Measurements from ENCODE around the gene GALNT2. TPM values are rescaled to one million over a fixed set of nuclear protein-coding genes. Genes with fewer than 3 reads are reported as not detected.

Gene GALNT2
- polyA plus RNA-seq, 3 donors, result 19.6 to 25.6 (median 23.4) TPM

DNA sequence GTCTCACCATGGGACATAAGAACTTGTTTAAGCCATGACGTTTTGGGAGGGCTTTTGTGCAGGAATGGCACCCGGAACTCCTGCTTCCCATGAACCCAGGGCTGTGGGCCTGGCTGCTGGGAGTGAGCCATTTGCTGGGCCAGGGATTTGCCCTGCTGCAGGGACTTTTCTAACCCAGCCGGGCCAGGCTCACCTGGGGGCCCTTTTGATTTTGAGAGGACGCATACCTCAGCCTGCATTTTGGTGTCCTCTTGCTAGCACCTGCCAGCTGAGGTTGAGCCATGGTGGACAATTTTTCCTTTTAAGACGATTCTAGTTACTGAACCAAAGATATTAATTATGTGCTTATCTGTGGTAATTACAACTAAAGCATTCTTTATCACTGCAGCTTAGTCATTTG lies 28.9 kb downstream of the GALNT2 start:
- DNase-seq, result no peak
- Mint-ChIP-seq H3K4me3 (no peak overlapping the region), H3K4me1 (peaks cover 2% of the 10 kb centered on the region), H3K9me3 (no peaks in the 10 kb centered on the region), H3K27ac (no peak overlapping the region), H3K36me3 (peaks cover 30 to 48% of the 10 kb centered on the region in 2 donors), H3K27me3 (ENCODE audit: low read depth in 3 of 3) (no peaks in the 10 kb centered on the region)
- Histone ChIP-seq H3K36me3 (replicated peaks in 1 of 2; ENCODE audit: control insufficient read depth in 1 of 2, insufficient read depth in 2 of 2, low read length in 2 of 2) (peaks cover 5 to 32% of the 10 kb centered on the region in 2 donors), H3K27me3 (ENCODE audit: control insufficient read depth in 2 of 2, insufficient read depth in 2 of 2, low read length in 2 of 2) (no peaks in the 10 kb centered on the region), H3K4me1 (ENCODE audit: control insufficient read depth in 1 of 2, insufficient read depth in 2 of 2, low read length in 2 of 2) (no peaks in the 10 kb centered on the region), H3K4me2 (replicated peaks; ENCODE audit: extremely low read depth, low read length, poor library complexity, severe bottlenecking) (no peak overlapping the region), H3K27ac (ENCODE audit: low read depth in 1 of 2, low read length in 2 of 2) (no peak overlapping the region), H3K79me2 (ENCODE audit: insufficient read depth, low read length) (peaks cover 91% of the 10 kb centered on the region), H3K4me3 (replicated peaks in 1 of 3; ENCODE audit: low read depth in 2 of 3, low read length in 3 of 3) (no peak overlapping the region), H2AFZ (ENCODE audit: insufficient read depth, low read depth, low read length, poor library complexity, severe bottlenecking) (no peak overlapping the region), H4K20me1 (ENCODE audit: insufficient read depth, low read length) (peaks cover 89% of the 10 kb centered on the region), H3K9ac (ENCODE audit: insufficient read depth, low read length, poor library complexity, severe bottlenecking) (no peak overlapping the region), H3K9me3 (replicated peaks in 1 of 2; ENCODE audit: control insufficient read depth in 1 of 2, insufficient read depth in 1 of 2, low read length in 2 of 2) (no peaks in the 10 kb centered on the region)
- intact Hi-C loops (cut with micrococcal nuclease), result no loop called here
- TF ChIP-seq, protein P1, sequence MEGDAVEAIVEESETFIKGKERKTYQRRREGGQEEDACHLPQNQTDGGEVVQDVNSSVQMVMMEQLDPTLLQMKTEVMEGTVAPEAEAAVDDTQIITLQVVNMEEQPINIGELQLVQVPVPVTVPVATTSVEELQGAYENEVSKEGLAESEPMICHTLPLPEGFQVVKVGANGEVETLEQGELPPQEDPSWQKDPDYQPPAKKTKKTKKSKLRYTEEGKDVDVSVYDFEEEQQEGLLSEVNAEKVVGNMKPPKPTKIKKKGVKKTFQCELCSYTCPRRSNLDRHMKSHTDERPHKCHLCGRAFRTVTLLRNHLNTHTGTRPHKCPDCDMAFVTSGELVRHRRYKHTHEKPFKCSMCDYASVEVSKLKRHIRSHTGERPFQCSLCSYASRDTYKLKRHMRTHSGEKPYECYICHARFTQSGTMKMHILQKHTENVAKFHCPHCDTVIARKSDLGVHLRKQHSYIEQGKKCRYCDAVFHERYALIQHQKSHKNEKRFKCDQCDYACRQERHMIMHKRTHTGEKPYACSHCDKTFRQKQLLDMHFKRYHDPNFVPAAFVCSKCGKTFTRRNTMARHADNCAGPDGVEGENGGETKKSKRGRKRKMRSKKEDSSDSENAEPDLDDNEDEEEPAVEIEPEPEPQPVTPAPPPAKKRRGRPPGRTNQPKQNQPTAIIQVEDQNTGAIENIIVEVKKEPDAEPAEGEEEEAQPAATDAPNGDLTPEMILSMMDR (IDR thresholded peaks at IDR 0.05), result no peak
- 100% methylated on average over 3 of the region's 5 CpGs for WGBS (ENCODE audit: insufficient coverage)

- DNase-seq, result no peak
- Histone ChIP-seq H3K79me2 (ENCODE audit: insufficient read depth, low read length) (peaks cover 87% of the 10 kb centered on the region), H3K4me3 (replicated peaks in 1 of 3; ENCODE audit: low read depth in 2 of 3, low read length in 3 of 3) (no peak overlapping the region), H3K4me2 (replicated peaks; ENCODE audit: extremely low read depth, low read length, poor library complexity, severe bottlenecking) (no peak overlapping the region), H3K4me1 (ENCODE audit: control insufficient read depth in 1 of 2, insufficient read depth in 2 of 2, low read length in 2 of 2) (no peaks in the 10 kb centered on the region), H3K27ac (ENCODE audit: low read depth in 1 of 2, low read length in 2 of 2) (no peak overlapping the region), H3K36me3 (replicated peaks in 1 of 2; ENCODE audit: control insufficient read depth in 1 of 2, insufficient read depth in 2 of 2, low read length in 2 of 2) (peaks cover 0 to 24% of the 10 kb centered on the region in 2 donors), H4K20me1 (ENCODE audit: insufficient read depth, low read length) (peaks cover 93% of the 10 kb centered on the region), H3K27me3 (ENCODE audit: control insufficient read depth in 2 of 2, insufficient read depth in 2 of 2, low read length in 2 of 2) (no peaks in the 10 kb centered on the region), H3K9ac (ENCODE audit: insufficient read depth, low read length, poor library complexity, severe bottlenecking) (no peak overlapping the region), H2AFZ (ENCODE audit: insufficient read depth, low read depth, low read length, poor library complexity, severe bottlenecking) (no peak overlapping the region), H3K9me3 (replicated peaks in 1 of 2; ENCODE audit: control insufficient read depth in 1 of 2, insufficient read depth in 1 of 2, low read length in 2 of 2) (no peaks in the 10 kb centered on the region)
- intact Hi-C loops (cut with micrococcal nuclease), result no loop called here
- H3K27me3 Mint-ChIP-seq (ENCODE audit: low read depth in 3 of 3), result no peaks in the 10 kb centered on the region
- TF ChIP-seq, protein P1 (IDR thresholded peaks at IDR 0.05), result no peak
- peaks cover 20 to 34% of the 10 kb centered on the region in 2 donors for H3K36me3 Mint-ChIP-seq
- H3K9me3 Mint-ChIP-seq, result no peaks in the 10 kb centered on the region
- no peak overlapping the region for H3K27ac Mint-ChIP-seq
- no peak overlapping the region for H3K4me3 Mint-ChIP-seq
- no CpG with 5 or more reads among the region's 4 CpGs for WGBS (ENCODE audit: insufficient coverage)
- H3K4me1 Mint-ChIP-seq, result peaks cover 2% of the 10 kb centered on the region
Measured at GRCh38 chr1:230097370-230097769, 30.3 kb downstream of the GALNT2 start.

Data from CD14-positive monocyte (primary cell).